Type B pancreatic cell (in vitro differentiated cells): ENCODE results near the gene CFAP43. TPM values are rescaled to one million over a fixed set of nuclear protein-coding genes. Genes with fewer than 3 reads are reported as not detected.
"Not testable (repeated sequence)": the region's sequence is repeated elsewhere in the genome, so short reads cannot be mapped to it uniquely, and the experiment has no call there.

Source experiments
- DNase-seq: peaks from one replicate; pipeline ENCODE4 v3.0.0; 2021; ENCODE audit warnings: mixed read lengths; ENCODE audit not compliant: unreplicated experiment; ENCODE audit errors: extremely low spot score
- H3K27ac Mint-ChIP-seq: 2 replicates; pipeline ENCODE4 v1.8.0; 2021; ENCODE audit warnings: mild to moderate bottlenecking, mixed read lengths
- H3K27me3 Mint-ChIP-seq: 2 replicates; pipeline ENCODE4 v1.8.0; 2021; ENCODE audit warnings: mixed read lengths
- H3K36me3 Mint-ChIP-seq: 2 replicates; pipeline ENCODE4 v1.8.0; 2021; ENCODE audit warnings: mixed read lengths
- H3K4me1 Mint-ChIP-seq: one replicate; pipeline ENCODE4 v1.8.0; 2021; ENCODE audit warnings: mixed read lengths; ENCODE audit not compliant: unreplicated experiment
- H3K4me3 Mint-ChIP-seq: 2 replicates; pipeline ENCODE4 v1.8.0; 2021; ENCODE audit warnings: mild to moderate bottlenecking, mixed read lengths
- H3K9me3 Mint-ChIP-seq: 2 replicates; pipeline ENCODE4 v1.8.0; 2021; ENCODE audit warnings: mixed read lengths
- CTCF ChIP-seq: fragments of 200-600 bp; sonication (generic); conservative IDR thresholded peaks from 2 replicates; pipeline ENCODE4 v1.5.0; 2021; ENCODE audit warnings: antibody characterized with exemption, mild to moderate bottlenecking
- total RNA-seq: library from RNA; stranded (reverse); gene quantifications from 2 replicates; pipeline ENCODE4 v1.2.1, GENCODE V29; 2021; ENCODE audit warnings: low replicate concordance

Gene CFAP43
- total RNA-seq, 1 donor from 2014 or later: 7.6 TPM

DNA sequence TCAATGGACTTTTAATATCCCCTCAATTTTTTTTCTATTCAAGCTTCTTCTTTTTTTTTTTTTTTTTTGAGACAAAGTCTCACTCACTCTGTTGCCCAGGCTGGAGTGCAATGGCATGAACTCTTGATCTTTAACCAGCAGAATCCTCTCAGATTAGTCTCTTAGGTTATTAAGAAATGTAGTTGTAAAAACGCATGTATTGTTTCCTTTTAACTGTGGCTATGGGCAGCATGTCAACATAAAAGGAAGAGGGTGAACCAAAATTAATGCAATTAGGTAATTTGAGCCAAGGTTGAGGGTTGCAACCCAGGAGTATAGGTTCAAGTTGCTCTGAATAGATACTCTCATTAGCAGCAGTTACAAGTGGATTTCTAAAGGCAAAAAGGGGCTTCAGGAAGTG, 18.2 kb upstream of the CFAP43 start:
- H3K9me3 Mint-ChIP-seq: peaks cover 8% of the 10 kb centered on the region
- peaks cover 4% of the 10 kb centered on the region for H3K27me3 Mint-ChIP-seq
- no peak overlapping the region for H3K4me3 Mint-ChIP-seq
- peaks cover 22% of the 10 kb centered on the region for H3K4me1 Mint-ChIP-seq
- H3K36me3 Mint-ChIP-seq: no peaks in the 10 kb centered on the region
- H3K27ac Mint-ChIP-seq: no peak overlapping the region
- DNase-seq: no peak
- TF ChIP-seq CTCF: no peak

DNA sequence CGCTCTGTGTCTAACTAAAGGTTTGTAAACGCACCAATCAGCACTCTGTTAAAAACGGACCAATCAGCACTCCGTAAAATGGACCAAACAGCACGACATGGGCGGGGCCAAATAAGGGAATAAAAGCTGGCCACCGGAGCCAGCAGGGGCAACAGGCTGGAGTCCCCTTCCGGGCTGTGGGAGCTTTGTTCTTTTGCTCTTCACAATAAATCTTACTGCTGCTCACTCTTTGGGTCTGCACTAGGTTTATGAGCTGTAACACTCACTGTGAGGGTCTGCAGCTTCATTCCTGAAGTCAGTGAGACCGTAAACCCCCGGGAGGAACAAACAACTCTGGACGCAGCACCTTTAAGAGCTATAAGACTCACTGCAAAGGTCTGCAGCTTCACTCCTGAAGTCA, 16.8 kb upstream of the CFAP43 start:
- peaks cover 15% of the 10 kb centered on the region for H3K4me1 Mint-ChIP-seq
- not testable (repeated sequence) for H3K36me3 Mint-ChIP-seq, H3K27ac Mint-ChIP-seq, H3K27me3 Mint-ChIP-seq, DNase-seq, H3K4me3 Mint-ChIP-seq, H3K9me3 Mint-ChIP-seq

DNA sequence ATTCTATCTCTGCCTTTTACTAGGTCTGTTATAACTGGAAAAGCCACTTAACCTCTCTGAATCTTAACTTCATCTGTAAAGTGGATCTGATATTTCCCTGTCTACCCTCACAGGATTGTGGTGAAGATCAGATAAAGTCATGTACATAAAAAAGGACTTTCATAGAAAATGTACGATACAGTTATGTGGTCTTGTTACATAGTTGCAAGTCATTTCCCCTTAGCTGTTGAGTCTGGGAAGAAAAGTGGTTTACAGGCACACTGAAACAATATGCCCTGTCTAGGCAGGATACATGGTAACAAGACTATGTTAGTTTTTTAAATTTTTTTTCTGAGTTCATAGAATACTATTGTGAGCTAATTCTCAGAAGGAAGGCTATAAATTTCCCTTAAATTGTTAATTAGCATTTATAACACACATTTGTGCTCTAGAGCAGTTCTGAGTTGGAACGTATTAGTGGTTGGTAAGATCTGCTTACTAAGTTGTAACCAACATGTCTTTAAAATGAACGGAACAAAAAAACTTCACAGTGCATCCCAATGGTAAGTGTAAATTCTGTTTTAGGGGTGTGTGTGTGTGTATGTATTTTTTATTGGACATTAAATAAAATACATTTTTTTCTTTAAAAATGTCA, 15.5 kb upstream of the CFAP43 start:
- no peak for TF ChIP-seq CTCF
- Mint-ChIP-seq H3K36me3 (no peaks in the 10 kb centered on the region), H3K27ac (no peak overlapping the region), H3K9me3 (peaks cover 8% of the 10 kb centered on the region), H3K4me3 (no peak overlapping the region), H3K4me1 (peaks cover 5% of the 10 kb centered on the region), H3K27me3 (peaks cover 4% of the 10 kb centered on the region)
- no peak for DNase-seq

DNA sequence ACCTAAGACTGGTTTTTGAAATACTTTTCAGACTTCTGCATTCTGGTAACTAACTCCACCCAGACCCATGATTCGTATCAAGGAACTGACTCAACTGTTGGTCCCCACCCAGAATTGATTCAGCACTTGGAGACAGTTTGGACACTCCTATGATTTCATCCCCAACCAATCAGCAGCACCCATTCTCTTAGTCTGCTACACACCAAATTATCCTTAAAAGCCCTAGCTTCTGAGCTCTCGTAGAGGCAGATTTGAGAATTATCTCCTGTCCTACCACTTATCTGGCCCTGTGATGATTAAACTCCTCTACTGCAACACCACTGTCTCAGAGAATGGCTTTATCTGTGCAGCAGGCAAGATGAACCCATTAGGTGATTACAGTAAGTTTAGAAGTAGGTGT, 14.8 kb upstream of the CFAP43 start:
- Mint-ChIP-seq H3K27ac (no peak overlapping the region), H3K4me3 (no peak overlapping the region), H3K27me3 (peaks cover 4% of the 10 kb centered on the region), H3K36me3 (no peaks in the 10 kb centered on the region), H3K4me1 (peaks cover 5% of the 10 kb centered on the region), H3K9me3 (peaks cover 8% of the 10 kb centered on the region)
- no peak for TF ChIP-seq CTCF
- no peak for DNase-seq

DNA sequence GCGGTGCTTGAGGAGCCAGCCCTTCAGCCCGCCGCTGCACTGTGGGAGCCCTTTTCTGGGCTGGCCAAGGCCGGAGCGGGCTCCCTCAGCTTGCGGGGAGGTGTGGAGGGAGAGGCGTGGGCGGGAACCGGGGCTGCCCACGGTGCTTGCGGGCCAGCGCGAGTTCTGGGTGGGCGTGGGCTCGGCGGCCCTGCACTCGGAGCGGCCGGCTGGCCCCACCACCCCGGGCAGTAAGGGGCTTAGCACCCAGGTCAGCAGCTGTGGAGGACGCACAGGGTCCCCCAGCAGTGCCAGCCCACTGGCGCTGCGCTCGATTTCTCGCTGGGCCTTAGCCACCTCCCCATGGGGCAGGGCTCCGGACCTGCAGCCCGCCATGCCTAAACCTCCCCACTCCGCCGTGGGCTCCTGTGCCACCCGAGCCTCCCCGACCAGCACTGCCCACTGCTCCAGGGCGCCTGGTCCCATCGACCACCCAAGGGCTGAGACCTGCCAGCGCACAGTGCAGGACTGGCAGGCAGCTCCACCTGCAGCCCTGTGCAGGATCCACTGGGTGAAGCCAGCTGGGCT, 13.0 kb upstream of the CFAP43 start:
- H3K9me3 Mint-ChIP-seq: peaks cover 8% of the 10 kb centered on the region
- H3K36me3 Mint-ChIP-seq: no peaks in the 10 kb centered on the region
- no peak overlapping the region for H3K27ac Mint-ChIP-seq
- no peaks in the 10 kb centered on the region for H3K4me1 Mint-ChIP-seq
- H3K4me3 Mint-ChIP-seq: no peak overlapping the region
- no peak for DNase-seq
- TF ChIP-seq CTCF: no peak
- H3K27me3 Mint-ChIP-seq: peaks cover 8% of the 10 kb centered on the region

- TF ChIP-seq CTCF: no peak
- peaks cover 8% of the 10 kb centered on the region for H3K9me3 Mint-ChIP-seq
- H3K4me1 Mint-ChIP-seq: no peaks in the 10 kb centered on the region
- H3K4me3 Mint-ChIP-seq: no peak overlapping the region
- no peaks in the 10 kb centered on the region for H3K36me3 Mint-ChIP-seq
- H3K27ac Mint-ChIP-seq: peak overlapping the region; percentile 18
- H3K27me3 Mint-ChIP-seq: peaks cover 15% of the 10 kb centered on the region
- DNase-seq: no peak
Observed at GRCh38 chr10:104243512-104243911, 11.3 kb upstream of the CFAP43 start.

DNA sequence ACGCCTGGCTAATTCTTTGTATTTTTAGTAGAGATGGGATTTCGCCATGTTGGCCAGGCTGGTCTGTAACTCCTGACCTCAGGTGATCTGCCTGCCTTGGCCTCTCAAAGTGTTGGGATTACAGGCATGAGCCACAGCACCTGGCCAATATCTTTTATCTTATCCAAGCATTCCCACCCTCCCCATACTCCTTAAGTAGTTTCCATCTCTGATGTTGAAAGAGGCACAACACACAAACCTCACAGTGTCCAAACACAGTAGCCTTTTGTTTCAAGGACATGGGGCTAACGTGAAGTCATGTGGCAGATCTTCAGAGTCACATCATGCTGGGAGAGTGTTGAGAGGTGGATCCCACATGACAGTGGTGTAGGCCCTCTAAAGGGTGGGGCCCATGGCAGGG, 10.8 kb upstream of the CFAP43 start:
- Mint-ChIP-seq H3K27me3 (peaks cover 16% of the 10 kb centered on the region), H3K27ac (peak overlapping the region; percentile 18)
- DNase-seq, H3K9me3 Mint-ChIP-seq, H3K4me1 Mint-ChIP-seq, H3K4me3 Mint-ChIP-seq, H3K36me3 Mint-ChIP-seq: not testable (repeated sequence)
